Brain microvascular endothelial cell (primary cell): ENCODE measurements around the gene SLC25A2.
A peak's percentile ranks its signal among the peaks of the same experiment; 100 is the strongest.
"Not testable (repeated sequence)": the region's sequence is repeated elsewhere in the genome, so short reads cannot be mapped to it uniquely, and the experiment has no call there.

Source experiments
- DNase-seq: peaks from one replicate; pipeline ENCODE4 v3.0.0-alpha.2; 2020
- H3K27ac ChIP-seq: fragments of 250-450 bp; sonication (Bioruptor Pico); 2 replicates; pipeline ENCODE4 v1.5.1; 2020; ENCODE audit warnings: mild to moderate bottlenecking, moderate library complexity
- H3K27me3 ChIP-seq: fragments of 250-450 bp; sonication (Bioruptor Pico); replicated peaks from 2 replicates; pipeline ENCODE4 v1.5.1; 2020; ENCODE audit warnings: mild to moderate bottlenecking
- H3K36me3 ChIP-seq: fragments of 250-450 bp; sonication (Bioruptor Pico); replicated peaks from 2 replicates; pipeline ENCODE4 v1.5.1; 2020; ENCODE audit warnings: mild to moderate bottlenecking
- H3K4me3 ChIP-seq: 2 replicates; pipeline ENCODE4 v1.5.1; 2011; ENCODE audit warnings: low read depth, mild to moderate bottlenecking, control low read depth, low read length, moderate library complexity
- CTCF ChIP-seq: IDR thresholded peaks from 2 replicates; pipeline ENCODE4 v1.5.1; 2011; ENCODE audit warnings: low read depth, mild to moderate bottlenecking, moderate library complexity, low read length, control low read depth, inconsistent platforms; ENCODE audit errors: missing control alignments
- in situ Hi-C: cut with HindIII; loops from 2 replicates; pipeline ENCODE4 v1.10.0; 2017; ENCODE audit warnings: low sequenced_read_pairs, low pct_ligation_motif_present

Gene SLC25A2

GRCh38 chr5:141303756-141304155 is at the start of gene SLC25A2:
Gene SLC25A2 (minus strand): TSS chr5:141304049. CDS start chr5:141303865, 184 bp downstream.
- in situ Hi-C loops = no loop called here
- no peaks in the 10 kb centered on the region for H3K27me3 ChIP-seq
- TF ChIP-seq CTCF = no peak
- no peak for DNase-seq
- H3K4me3 ChIP-seq = no peak within 1 kb of the TSS
- no peaks in the 10 kb centered on the region for H3K36me3 ChIP-seq
- H3K27ac ChIP-seq = no peak within 1 kb of the TSS

GRCh38 chr5:141351591-141351990 is 47.7 kb upstream of the SLC25A2 start:
- no peak for DNase-seq
- Histone ChIP-seq H3K4me3 (no peak overlapping the region), H3K27ac (no peak overlapping the region), H3K36me3 (no peaks in the 10 kb centered on the region), H3K27me3 (no peaks in the 10 kb centered on the region)
- no peak for TF ChIP-seq CTCF
- in situ Hi-C loops = no loop called here

GRCh38 chr5:141349917-141350619 is 46.2 kb upstream of the SLC25A2 start, which contains the start of gene PCDHGB1:
Gene PCDHGB1 (plus strand): TSS chr5:141350099. CDS start chr5:141350261, 162 bp downstream.
- Histone ChIP-seq H3K27me3 (no peaks in the 10 kb centered on the region), H3K36me3 (no peaks in the 10 kb centered on the region), H3K27ac (no peak within 1 kb of the TSS), H3K4me3 (peak within 1 kb of the TSS; percentile 17)
- in situ Hi-C loops = no loop called here
- peak; percentile 9 for DNase-seq
- TF ChIP-seq CTCF = peak; percentile 63

GRCh38 chr5:141346017-141346416 is 42.2 kb upstream of the SLC25A2 start:
- in situ Hi-C loops, H3K4me3 ChIP-seq, DNase-seq, H3K27ac ChIP-seq, H3K27me3 ChIP-seq, H3K36me3 ChIP-seq: not testable (repeated sequence)

- H3K27me3 ChIP-seq = no peaks in the 10 kb centered on the region
- in situ Hi-C loops = no loop called here
Observed at GRCh38 chr5:141345327-141345726, 41.5 kb upstream of the SLC25A2 start.

GRCh38 chr5:141343953-141344463 is 40.2 kb upstream of the SLC25A2 start:
- peak overlapping the region; percentile 38 for H3K4me3 ChIP-seq
- no peak overlapping the region for H3K27ac ChIP-seq

More at GRCh38 chr5:141345327-141345726, 41.5 kb upstream of the SLC25A2 start:
- Histone ChIP-seq H3K27ac (no peak overlapping the region), H3K36me3 (no peaks in the 10 kb centered on the region), H3K4me3 (no peak overlapping the region)
- no peak for TF ChIP-seq CTCF
- no peak for DNase-seq

More at GRCh38 chr5:141343953-141344463, 40.2 kb upstream of the SLC25A2 start:
- H3K36me3 ChIP-seq = no peaks in the 10 kb centered on the region
- no peak for DNase-seq
- no peak for TF ChIP-seq CTCF
- in situ Hi-C loops = no loop called here
- H3K27me3 ChIP-seq = no peaks in the 10 kb centered on the region
